HFFc6 (cell line): ENCODE measurements around the gene RABIF. TPM values are rescaled to one million over a fixed set of nuclear protein-coding genes. Genes with fewer than 3 reads are reported as not detected.
"Not testable (repeated sequence)": the region's sequence is repeated elsewhere in the genome, so short reads cannot be mapped to it uniquely, and the experiment has no call there.

Source experiments
- DNase-seq: peaks from one replicate; pipeline ENCODE4 v3.0.0-alpha.2; 2018
- H3K27ac Mint-ChIP-seq: 2 replicates; pipeline ENCODE4 v1.8.0; 2020; ENCODE audit warnings: mild to moderate bottlenecking, mixed read lengths
- H3K27me3 Mint-ChIP-seq: 2 replicates; pipeline ENCODE4 v1.8.0; 2021; ENCODE audit warnings: mild to moderate bottlenecking, moderate library complexity, mixed read lengths; ENCODE audit not compliant: insufficient read depth
- H3K36me3 Mint-ChIP-seq: 2 replicates; pipeline ENCODE4 v1.8.0; 2021; ENCODE audit warnings: low read depth, mixed read lengths
- H3K4me1 Mint-ChIP-seq: 2 replicates; pipeline ENCODE4 v1.8.0; 2020; ENCODE audit warnings: low read depth, mixed read lengths
- H3K4me3 Mint-ChIP-seq: 2 replicates; pipeline ENCODE4 v1.8.0; 2020; ENCODE audit warnings: mild to moderate bottlenecking, moderate library complexity, mixed read lengths
- H3K9me3 Mint-ChIP-seq: 2 replicates; pipeline ENCODE4 v1.8.0; 2020; ENCODE audit warnings: mild to moderate bottlenecking, mixed read lengths
- CTCF ChIP-seq: fragments of 200-600 bp; sonication (generic); IDR thresholded peaks from 2 replicates; pipeline ENCODE4 v1.5.0; 2021; ENCODE audit warnings: antibody characterized with exemption, mild to moderate bottlenecking
- total RNA-seq, 6 experiments: library from RNA; stranded (reverse); fragmentation: NEBNext Ultra II Directional; extraction: Animal tissue kit (Norgen Biotek cat#: 25700); gene quantifications; 2 replicates in 1 of 6; 3 replicates in 5 of 6; pipeline ENCODE4 v1.2.3, GENCODE V29; 2021

The RABIF gene
- total RNA-seq, 6 experiments from 2014 or later: 9.0 to 11.7 (median 10.9) TPM

DNA sequence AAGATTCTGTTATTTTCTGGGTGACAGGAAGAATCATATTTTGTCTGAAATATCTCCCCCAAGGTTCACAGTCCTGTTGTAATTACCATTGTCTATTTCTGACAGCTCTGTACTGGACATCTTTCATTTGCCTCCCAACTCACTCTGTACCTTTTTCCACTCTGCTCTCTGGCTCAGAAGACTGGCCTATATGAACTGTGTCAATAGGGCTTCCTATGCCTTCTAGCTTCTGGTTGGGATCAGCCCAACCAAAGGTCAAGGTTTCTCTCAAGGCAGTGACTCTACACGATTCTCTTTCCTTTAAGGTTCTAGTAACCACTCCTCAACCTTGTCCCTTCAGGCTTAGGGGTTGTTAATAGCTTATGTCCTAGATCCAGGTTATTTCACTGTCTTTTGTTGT lies 20.5 kb upstream of the RABIF start:
- Mint-ChIP-seq H3K4me1 (no peaks in the 10 kb centered on the region), H3K9me3 (no peaks in the 10 kb centered on the region), H3K36me3 (peaks cover 36% of the 10 kb centered on the region), H3K27ac (no peak overlapping the region), H3K4me3 (no peak overlapping the region), H3K27me3 (no peaks in the 10 kb centered on the region; the same call in 1 of the 2 replicates)
- no peak for DNase-seq
- no peak for TF ChIP-seq CTCF

DNA sequence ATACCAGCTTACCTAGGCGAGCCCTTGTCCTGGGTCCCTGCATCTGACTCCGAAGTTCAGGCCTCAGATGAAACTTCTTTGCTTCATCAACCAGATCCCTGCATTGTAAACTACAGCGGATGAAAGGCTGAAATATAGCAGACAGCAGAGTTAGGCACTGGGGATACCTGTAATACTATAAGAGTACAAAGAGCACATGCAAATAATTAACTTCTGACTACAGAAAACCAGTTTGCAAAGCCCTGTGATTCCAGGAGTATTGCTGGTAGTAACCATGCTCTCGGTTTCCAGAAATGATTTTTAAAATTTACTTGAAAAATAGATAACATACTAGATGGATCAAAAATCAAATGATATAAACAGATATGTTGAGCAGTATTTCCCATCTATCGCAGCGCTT lies 20.0 kb upstream of the RABIF start:
- no peak for DNase-seq
- no peak overlapping the region for H3K4me3 Mint-ChIP-seq
- peaks cover 32% of the 10 kb centered on the region for H3K36me3 Mint-ChIP-seq
- H3K27ac Mint-ChIP-seq: no peak overlapping the region
- H3K27me3 Mint-ChIP-seq: no peaks in the 10 kb centered on the region; the same call in 1 of the 2 replicates
- no peak for TF ChIP-seq CTCF
- H3K9me3 Mint-ChIP-seq: no peaks in the 10 kb centered on the region
- H3K4me1 Mint-ChIP-seq: no peaks in the 10 kb centered on the region

GRCh38 chr1:202905331-202905730 lies 16.4 kb upstream of the RABIF start:
- no peaks in the 10 kb centered on the region for H3K4me1 Mint-ChIP-seq
- DNase-seq: no peak
- peaks cover 2% of the 10 kb centered on the region; the same call in 1 of the 2 replicates for H3K27me3 Mint-ChIP-seq
- no peak overlapping the region for H3K4me3 Mint-ChIP-seq
- H3K27ac Mint-ChIP-seq: no peak overlapping the region
- no peaks in the 10 kb centered on the region for H3K9me3 Mint-ChIP-seq
- H3K36me3 Mint-ChIP-seq: peaks cover 10% of the 10 kb centered on the region; the same call in 1 of the 2 replicates
- TF ChIP-seq CTCF: no peak

GRCh38 chr1:202903808-202904207 lies 14.9 kb upstream of the RABIF start:
- not testable (repeated sequence) for H3K36me3 Mint-ChIP-seq, H3K9me3 Mint-ChIP-seq, H3K27ac Mint-ChIP-seq, H3K4me3 Mint-ChIP-seq, H3K4me1 Mint-ChIP-seq, H3K27me3 Mint-ChIP-seq, DNase-seq

DNA sequence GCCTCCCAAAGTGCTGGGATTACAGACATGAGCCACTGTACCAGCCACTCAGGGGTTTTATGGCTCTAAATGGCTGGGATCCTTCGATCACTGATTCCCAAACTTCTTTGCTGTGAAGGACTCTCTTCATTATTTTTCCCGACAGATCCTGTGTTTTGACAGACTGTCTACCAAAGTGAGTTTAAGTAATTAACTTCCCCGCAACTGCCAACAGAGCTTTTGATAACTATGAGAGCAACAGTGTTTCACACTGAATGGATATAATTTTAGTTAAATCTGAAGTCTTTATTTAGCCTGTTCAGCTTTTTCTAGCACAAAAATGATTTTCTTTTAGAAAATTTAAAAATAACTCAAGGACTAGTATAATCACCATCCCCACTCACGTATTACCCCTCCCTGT lies 12.6 kb upstream of the RABIF start:
- no peaks in the 10 kb centered on the region for H3K4me1 Mint-ChIP-seq
- no peak overlapping the region for H3K4me3 Mint-ChIP-seq
- DNase-seq: no peak
- no peaks in the 10 kb centered on the region for H3K9me3 Mint-ChIP-seq
- no peak for TF ChIP-seq CTCF
- no peak overlapping the region for H3K27ac Mint-ChIP-seq
- peaks cover 17% of the 10 kb centered on the region for H3K36me3 Mint-ChIP-seq
- peaks cover 2% of the 10 kb centered on the region; the same call in 1 of the 2 replicates for H3K27me3 Mint-ChIP-seq

DNA sequence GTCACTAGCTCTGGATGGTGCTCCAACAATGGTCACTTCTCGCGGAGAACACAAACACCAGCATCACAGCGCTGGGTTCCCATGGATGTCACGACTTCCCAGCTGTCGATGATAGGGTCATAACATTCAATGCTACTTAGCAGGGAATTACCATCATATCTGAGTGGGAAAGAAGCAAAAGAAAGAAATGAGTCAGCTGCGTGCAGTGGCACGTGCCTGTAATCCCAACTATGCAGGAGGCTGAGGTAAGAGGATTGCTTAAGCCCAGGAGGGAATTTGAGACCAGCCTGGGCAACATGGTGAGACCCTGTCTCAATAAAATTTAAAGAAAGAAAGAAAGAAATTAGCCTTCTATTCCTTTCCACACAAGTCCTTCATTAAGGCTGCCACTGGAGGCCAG lies 3.6 kb upstream of the RABIF start:
- Mint-ChIP-seq H3K4me3 (no peak overlapping the region), H3K27ac (no peak overlapping the region), H3K27me3 (0 out of 2 replicates have a peak, but pooled peaks cover 3% of the 10 kb centered on the region), H3K36me3 (peaks cover 8% of the 10 kb centered on the region), H3K4me1 (peaks cover 14% of the 10 kb centered on the region), H3K9me3 (no peaks in the 10 kb centered on the region)
- DNase-seq: no peak
- TF ChIP-seq CTCF: no peak
